Mucosa of stomach (tissue), 1 donor: ENCODE results near the gene OR2A2.

Experiments
- H3K27me3 ChIP-seq: one replicate; pipeline ENCODE4 v1.7.0; 2013; ENCODE audit warnings: mild to moderate bottlenecking, low read length; ENCODE audit not compliant: control insufficient read depth, insufficient read depth
- H3K36me3 ChIP-seq: one replicate; pipeline ENCODE4 v1.7.0; 2013; ENCODE audit warnings: low read length; ENCODE audit not compliant: control insufficient read depth, insufficient read depth
- H3K4me1 ChIP-seq: one replicate; pipeline ENCODE4 v1.7.0; 2013; ENCODE audit warnings: mild to moderate bottlenecking, low read length; ENCODE audit not compliant: control insufficient read depth, insufficient read depth
- H3K4me3 ChIP-seq: one replicate; pipeline ENCODE4 v1.7.0; 2013; ENCODE audit warnings: low read length
- H3K9ac ChIP-seq: one replicate; pipeline ENCODE4 v1.7.0; 2013; ENCODE audit warnings: mild to moderate bottlenecking, low read length, moderate library complexity
- H3K9me3 ChIP-seq: one replicate; pipeline ENCODE4 v1.7.0; 2013; ENCODE audit warnings: mild to moderate bottlenecking, low read length, moderate library complexity; ENCODE audit not compliant: control insufficient read depth
- donor health status: Pancreatic carcinoma.

The OR2A2 gene

GRCh38 chr7:144144426-144144825 is 35.0 kb downstream of the OR2A2 start:
- no peaks in the 10 kb centered on the region for H3K4me1 ChIP-seq
- H3K27me3 ChIP-seq = no peaks in the 10 kb centered on the region
- no peaks in the 10 kb centered on the region for H3K9me3 ChIP-seq
- no peak overlapping the region for H3K9ac ChIP-seq
- no peak overlapping the region for H3K4me3 ChIP-seq
- no peaks in the 10 kb centered on the region for H3K36me3 ChIP-seq

- no peaks in the 10 kb centered on the region for H3K9me3 ChIP-seq
Observed at GRCh38 chr7:144148224-144148827, 38.9 kb downstream of the OR2A2 start.

GRCh38 chr7:144158861-144159260 is 49.5 kb downstream of the OR2A2 start:
- H3K36me3 ChIP-seq = no peaks in the 10 kb centered on the region
- H3K9me3 ChIP-seq = no peaks in the 10 kb centered on the region
- H3K4me3 ChIP-seq = no peak overlapping the region
- no peaks in the 10 kb centered on the region for H3K4me1 ChIP-seq
- H3K27me3 ChIP-seq = no peaks in the 10 kb centered on the region
- H3K9ac ChIP-seq = no peak overlapping the region

More at GRCh38 chr7:144148224-144148827, 38.9 kb downstream of the OR2A2 start:
- no peaks in the 10 kb centered on the region for H3K4me1 ChIP-seq
- H3K9ac ChIP-seq = no peak overlapping the region
- H3K27me3 ChIP-seq = no peaks in the 10 kb centered on the region
- no peak overlapping the region for H3K4me3 ChIP-seq
- no peaks in the 10 kb centered on the region for H3K36me3 ChIP-seq
